ENCODE data around the gene ASB4.
"Not testable (repeated sequence)": the region's sequence is repeated elsewhere in the genome, so short reads cannot be mapped to it uniquely, and the experiment has no call there.

Gene ASB4

GRCh38 chr7:95479992-95480624, 5.6 kb upstream of the ASB4 start:
- no peak for DNase-seq

- peak in 2 of 3 experiments; percentile 31 to 51 for DNase-seq
Observed at GRCh38 chr7:95481271-95482165, 4.2 kb upstream of the ASB4 start.

- DNase-seq = no peak
Observed at GRCh38 chr7:95482424-95482823, 3.3 kb upstream of the ASB4 start.

GRCh38 chr7:95490231-95490762, 4.6 kb downstream of the ASB4 start:
- DNase-seq = no peak

- no peak for DNase-seq
Observed at GRCh38 chr7:95491201-95491600, 5.5 kb downstream of the ASB4 start.

- DNase-seq = peak; percentile 9 to 97 (median 54)
Observed at GRCh38 chr7:95491634-95492314, 6.0 kb downstream of the ASB4 start.

GRCh38 chr7:95493247-95493646, 7.5 kb downstream of the ASB4 start:
- DNase-seq = no peak

- DNase-seq = no peak
Observed at GRCh38 chr7:95493844-95494243, 8.1 kb downstream of the ASB4 start.

GRCh38 chr7:95501261-95501832, 15.6 kb downstream of the ASB4 start:
- DNase-seq = no peak

GRCh38 chr7:95502403-95502802, 16.7 kb downstream of the ASB4 start:
- DNase-seq = no peak

- peak in 1 of 3 experiments; percentile 57 for DNase-seq
Observed at GRCh38 chr7:95503271-95504131, 17.8 kb downstream of the ASB4 start.

- DNase-seq = not testable (repeated sequence)
Observed at GRCh38 chr7:95504132-95504588, 18.4 kb downstream of the ASB4 start.

- no peak for DNase-seq
Observed at GRCh38 chr7:95508780-95509179, 23.0 kb downstream of the ASB4 start.

- DNase-seq = peak; percentile 22 to 97 (median 78)
Observed at GRCh38 chr7:95509199-95509598, 23.5 kb downstream of the ASB4 start.

GRCh38 chr7:95511716-95512260, 26.0 kb downstream of the ASB4 start:
- peak; percentile 44 to 79 (median 77) for DNase-seq

- DNase-seq = no peak
Observed at GRCh38 chr7:95517458-95517857, 31.7 kb downstream of the ASB4 start.

- DNase-seq = no peak
Observed at GRCh38 chr7:95517870-95518269, 32.1 kb downstream of the ASB4 start.

GRCh38 chr7:95520136-95520535, 34.4 kb downstream of the ASB4 start:
- peak in 1 of 3 experiments; percentile 28 for DNase-seq

GRCh38 chr7:95525503-95525902, 39.8 kb downstream of the ASB4 start:
- no peak for DNase-seq

GRCh38 chr7:95526128-95526738, 40.5 kb downstream of the ASB4 start:
- DNase-seq = no peak
